ENCODE results near the gene KCNK4.

DNA sequence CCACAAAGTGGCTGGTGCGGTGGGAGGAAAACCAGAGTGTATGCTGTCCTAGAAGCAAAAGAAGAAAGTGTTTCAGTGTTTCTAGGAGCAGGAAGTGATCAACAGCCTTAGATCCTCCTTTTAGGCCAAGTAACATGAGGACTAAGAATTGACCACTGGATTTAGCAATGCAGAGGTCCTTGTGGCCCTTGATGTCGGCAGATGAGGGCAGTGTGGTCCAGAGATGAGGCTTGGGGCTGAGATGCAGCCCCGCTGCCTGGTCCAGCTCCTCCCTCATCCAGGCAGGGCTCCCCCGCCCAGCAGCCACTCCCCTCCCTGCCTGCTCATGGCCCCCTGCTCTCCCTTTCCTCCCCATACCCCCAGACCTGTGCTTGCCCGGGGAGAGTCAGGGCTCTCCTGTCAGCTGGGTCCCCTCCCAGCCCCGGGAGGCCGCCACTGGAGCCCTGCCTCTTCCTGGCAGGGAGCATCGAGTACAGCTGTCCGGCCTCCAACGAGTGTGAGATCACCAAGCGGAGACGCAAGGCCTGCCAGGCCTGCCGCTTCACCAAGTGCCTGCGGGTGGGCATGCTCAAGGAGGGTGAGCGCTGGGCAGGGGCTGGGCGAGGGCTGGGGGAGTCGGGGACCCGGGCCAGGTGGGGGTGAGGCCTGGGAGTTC is 22.5 kb downstream of the KCNK4 start:
- TF ChIP-seq, protein P1, sequence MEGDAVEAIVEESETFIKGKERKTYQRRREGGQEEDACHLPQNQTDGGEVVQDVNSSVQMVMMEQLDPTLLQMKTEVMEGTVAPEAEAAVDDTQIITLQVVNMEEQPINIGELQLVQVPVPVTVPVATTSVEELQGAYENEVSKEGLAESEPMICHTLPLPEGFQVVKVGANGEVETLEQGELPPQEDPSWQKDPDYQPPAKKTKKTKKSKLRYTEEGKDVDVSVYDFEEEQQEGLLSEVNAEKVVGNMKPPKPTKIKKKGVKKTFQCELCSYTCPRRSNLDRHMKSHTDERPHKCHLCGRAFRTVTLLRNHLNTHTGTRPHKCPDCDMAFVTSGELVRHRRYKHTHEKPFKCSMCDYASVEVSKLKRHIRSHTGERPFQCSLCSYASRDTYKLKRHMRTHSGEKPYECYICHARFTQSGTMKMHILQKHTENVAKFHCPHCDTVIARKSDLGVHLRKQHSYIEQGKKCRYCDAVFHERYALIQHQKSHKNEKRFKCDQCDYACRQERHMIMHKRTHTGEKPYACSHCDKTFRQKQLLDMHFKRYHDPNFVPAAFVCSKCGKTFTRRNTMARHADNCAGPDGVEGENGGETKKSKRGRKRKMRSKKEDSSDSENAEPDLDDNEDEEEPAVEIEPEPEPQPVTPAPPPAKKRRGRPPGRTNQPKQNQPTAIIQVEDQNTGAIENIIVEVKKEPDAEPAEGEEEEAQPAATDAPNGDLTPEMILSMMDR (IDR thresholded peaks at IDR 0.05): no peak
- no peak for TF ChIP-seq POLR2A (IDR thresholded peaks at IDR 0.05)
